ENCODE measurements around the gene KCNG2. TPM values are rescaled to one million over a fixed set of nuclear protein-coding genes. Genes with fewer than 3 reads are reported as not detected.

KCNG2 gene
- total RNA-seq, 1 donor from 2014 or later = not detected

DNA sequence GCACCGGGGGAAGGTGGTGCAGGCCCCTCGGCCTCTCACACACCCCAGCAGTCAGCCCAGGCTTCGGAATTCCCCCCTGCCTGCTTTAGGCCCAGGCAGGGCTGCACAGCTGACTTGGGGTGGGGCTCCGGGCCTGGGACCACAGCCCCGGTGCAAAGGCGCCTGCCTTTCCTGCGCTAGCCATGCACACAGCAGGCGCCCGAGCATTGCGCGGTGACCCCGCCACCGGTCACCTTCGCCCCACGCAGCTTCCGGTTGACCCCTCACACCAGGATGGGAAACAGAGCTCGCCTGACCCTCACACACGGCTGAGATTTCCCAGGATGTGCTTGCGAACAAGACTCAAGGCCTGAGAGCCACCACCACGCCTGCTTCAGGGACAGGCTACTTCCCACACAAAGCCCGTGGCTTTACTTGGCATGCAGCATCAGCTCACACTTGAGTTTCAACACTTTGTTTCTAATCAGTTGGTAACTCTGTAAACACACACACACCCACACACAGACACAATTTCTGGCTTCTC, 107.7 kb downstream of the KCNG2 start:
- Mint-ChIP-seq H3K27me3 (ENCODE audit: low read depth) (no peaks in the 10 kb centered on the region), H3K36me3 (peaks cover 56% of the 10 kb centered on the region), H3K27ac (no peak overlapping the region), H3K9me3 (peaks cover 23% of the 10 kb centered on the region), H3K4me1 (no peaks in the 10 kb centered on the region), H3K4me3 (no peak overlapping the region)
- DNase-seq (ENCODE audit: low spot score in 2 of 2, unreplicated experiment in 2 of 2) = no peak
- TF ChIP-seq, protein P1, sequence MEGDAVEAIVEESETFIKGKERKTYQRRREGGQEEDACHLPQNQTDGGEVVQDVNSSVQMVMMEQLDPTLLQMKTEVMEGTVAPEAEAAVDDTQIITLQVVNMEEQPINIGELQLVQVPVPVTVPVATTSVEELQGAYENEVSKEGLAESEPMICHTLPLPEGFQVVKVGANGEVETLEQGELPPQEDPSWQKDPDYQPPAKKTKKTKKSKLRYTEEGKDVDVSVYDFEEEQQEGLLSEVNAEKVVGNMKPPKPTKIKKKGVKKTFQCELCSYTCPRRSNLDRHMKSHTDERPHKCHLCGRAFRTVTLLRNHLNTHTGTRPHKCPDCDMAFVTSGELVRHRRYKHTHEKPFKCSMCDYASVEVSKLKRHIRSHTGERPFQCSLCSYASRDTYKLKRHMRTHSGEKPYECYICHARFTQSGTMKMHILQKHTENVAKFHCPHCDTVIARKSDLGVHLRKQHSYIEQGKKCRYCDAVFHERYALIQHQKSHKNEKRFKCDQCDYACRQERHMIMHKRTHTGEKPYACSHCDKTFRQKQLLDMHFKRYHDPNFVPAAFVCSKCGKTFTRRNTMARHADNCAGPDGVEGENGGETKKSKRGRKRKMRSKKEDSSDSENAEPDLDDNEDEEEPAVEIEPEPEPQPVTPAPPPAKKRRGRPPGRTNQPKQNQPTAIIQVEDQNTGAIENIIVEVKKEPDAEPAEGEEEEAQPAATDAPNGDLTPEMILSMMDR (IDR thresholded peaks at IDR 0.05; ENCODE audit: unreplicated experiment) = no peak

DNA sequence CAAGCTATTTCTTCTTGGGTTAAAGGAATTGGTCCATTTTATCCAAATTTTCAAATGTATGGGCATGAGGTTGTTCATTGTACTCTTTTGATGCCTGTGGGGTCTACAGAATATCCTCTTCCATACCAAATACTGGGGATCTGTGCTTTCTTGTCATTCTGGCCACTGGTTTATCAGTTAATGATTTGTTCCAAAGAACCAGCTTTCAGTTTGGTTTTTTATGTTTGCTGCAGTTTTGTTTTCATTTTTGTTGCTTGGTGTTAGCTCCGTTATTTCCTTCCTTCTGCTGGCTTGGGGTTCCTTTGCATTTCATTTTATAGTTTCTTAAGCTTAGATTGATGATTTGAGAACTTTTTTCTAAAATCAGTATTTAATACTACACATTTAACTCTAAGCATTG, 108.3 kb downstream of the KCNG2 start:
- DNase-seq (ENCODE audit: low spot score in 2 of 2, unreplicated experiment in 2 of 2) = no peak
- Mint-ChIP-seq H3K4me3 (no peak overlapping the region), H3K27me3 (ENCODE audit: low read depth) (no peaks in the 10 kb centered on the region), H3K4me1 (no peaks in the 10 kb centered on the region), H3K36me3 (peaks cover 60% of the 10 kb centered on the region), H3K27ac (no peak overlapping the region), H3K9me3 (peaks cover 24% of the 10 kb centered on the region)
- TF ChIP-seq, protein P1 (IDR thresholded peaks at IDR 0.05; ENCODE audit: unreplicated experiment) = no peak

DNA sequence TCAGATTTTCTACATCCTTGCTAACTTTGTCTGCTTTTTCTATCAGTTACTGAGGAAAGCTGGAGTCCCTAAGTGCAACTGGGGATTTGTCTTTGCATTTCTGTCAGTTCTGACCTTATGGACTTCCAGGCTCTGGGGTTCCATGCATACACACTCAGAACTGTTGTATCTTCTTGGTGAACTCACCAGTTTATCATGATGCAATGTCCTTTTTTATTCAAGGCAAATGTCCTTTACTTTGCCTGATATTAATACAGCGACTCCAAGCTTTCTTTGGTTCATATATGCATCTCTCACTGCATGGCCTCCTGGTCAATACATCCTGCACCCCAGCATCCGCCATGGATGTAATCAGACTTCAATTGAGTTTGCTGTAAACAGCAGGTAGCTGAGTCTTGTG, 109.0 kb downstream of the KCNG2 start:
- Mint-ChIP-seq H3K4me1 (no peaks in the 10 kb centered on the region), H3K27me3 (ENCODE audit: low read depth) (no peaks in the 10 kb centered on the region), H3K9me3 (peaks cover 21% of the 10 kb centered on the region), H3K36me3 (peaks cover 56% of the 10 kb centered on the region), H3K27ac (no peak overlapping the region), H3K4me3 (no peak overlapping the region)
- DNase-seq (ENCODE audit: low spot score in 2 of 2, unreplicated experiment in 2 of 2) = no peak
- TF ChIP-seq, protein P1 (IDR thresholded peaks at IDR 0.05; ENCODE audit: unreplicated experiment) = no peak

GRCh38 chr18:79910563-79911343, 113.0 kb downstream of the KCNG2 start:
- DNase-seq (ENCODE audit: low spot score in 2 of 2, unreplicated experiment in 2 of 2) = no peak
- no peaks in the 10 kb centered on the region for H3K27me3 Mint-ChIP-seq (ENCODE audit: low read depth)
- H3K4me1 Mint-ChIP-seq = no peaks in the 10 kb centered on the region
- peaks cover 56% of the 10 kb centered on the region for H3K36me3 Mint-ChIP-seq
- no peak overlapping the region for H3K27ac Mint-ChIP-seq
- TF ChIP-seq, protein P1 (IDR thresholded peaks at IDR 0.05; ENCODE audit: unreplicated experiment) = no peak
- H3K9me3 Mint-ChIP-seq = peaks cover 19% of the 10 kb centered on the region
- no peak overlapping the region for H3K4me3 Mint-ChIP-seq

- Mint-ChIP-seq H3K9me3 (peaks cover 23% of the 10 kb centered on the region), H3K36me3 (peaks cover 58% of the 10 kb centered on the region), H3K27me3 (ENCODE audit: low read depth) (no peaks in the 10 kb centered on the region), H3K27ac (no peak overlapping the region), H3K4me1 (no peaks in the 10 kb centered on the region), H3K4me3 (no peak overlapping the region)
- TF ChIP-seq, protein P1 (IDR thresholded peaks at IDR 0.05; ENCODE audit: unreplicated experiment) = no peak
- DNase-seq (ENCODE audit: low spot score in 2 of 2, unreplicated experiment in 2 of 2) = no peak
Observed at GRCh38 chr18:79911344-79912270, 113.9 kb downstream of the KCNG2 start.

Measured in mesothelial cell of epicardium (in vitro differentiated cells).